DND-41 (cell line): ENCODE results near the gene SLC22A31.
"Not testable (repeated sequence)": the region's sequence is repeated elsewhere in the genome, so short reads cannot be mapped to it uniquely, and the experiment has no call there.

ENCODE experiments used
- ATAC-seq: fragments of 200-7000 bp; cut with Tn5 transposase; 3 replicates; pipeline ENCODE4 v1.9.1; 2021; ENCODE audit warnings: low read depth; ENCODE audit not compliant: insufficient read depth
- DNase-seq: peaks from one replicate; pipeline ENCODE4 v3.0.0-alpha.2; 2020
- H2AFZ ChIP-seq: 2 replicates; pipeline ENCODE4 v1.6.0; 2012; ENCODE audit warnings: low read depth, low read length
- H3K27ac ChIP-seq: 2 replicates; pipeline ENCODE4 v1.5.1; 2012; ENCODE audit warnings: low read length, inconsistent platforms
- H3K27me3 ChIP-seq: fragments of 200-600 bp; sonication (generic); 2 replicates; pipeline ENCODE4 v1.6.0; 2012; ENCODE audit warnings: low read length, mild to moderate bottlenecking, inconsistent platforms; ENCODE audit not compliant: insufficient read depth, poor library complexity
- H3K36me3 ChIP-seq: 2 replicates; pipeline ENCODE4 v1.5.1; 2012; ENCODE audit warnings: low read length, inconsistent platforms; ENCODE audit not compliant: insufficient read depth
- H3K4me1 ChIP-seq: 2 replicates; pipeline ENCODE4 v1.5.1; 2012; ENCODE audit warnings: mild to moderate bottlenecking, low read length; ENCODE audit not compliant: insufficient read depth
- H3K4me2 ChIP-seq: 2 replicates; pipeline ENCODE4 v1.6.0; 2012; ENCODE audit warnings: mild to moderate bottlenecking, moderate library complexity, low read length, inconsistent platforms; ENCODE audit not compliant: insufficient read depth
- H3K4me3 ChIP-seq, 2 experiments: fragments of 200-600 bp in 1 of 2; shearing (Covaris generic) in 1 of 2; 2 replicates each; pipeline ENCODE4 v1.5.1; 2012 to 2016; ENCODE audit warnings: inconsistent platforms in 2 of 2, low read length in 2 of 2, mild to moderate bottlenecking in 2 of 2, low read depth in 1 of 2, moderate library complexity in 1 of 2
- H3K79me2 ChIP-seq: 2 replicates; pipeline ENCODE4 v1.6.0; 2012; ENCODE audit warnings: low read length, inconsistent platforms; ENCODE audit not compliant: insufficient read depth
- H3K9ac ChIP-seq: 2 replicates; pipeline ENCODE4 v1.6.0; 2012; ENCODE audit warnings: low read depth, mild to moderate bottlenecking, inconsistent platforms, low read length, moderate library complexity
- H3K9me3 ChIP-seq: 2 replicates; pipeline ENCODE4 v1.5.1; 2012; ENCODE audit warnings: low read length, moderate library complexity, mild to moderate bottlenecking, inconsistent platforms; ENCODE audit not compliant: insufficient read depth, severe bottlenecking
- H4K20me1 ChIP-seq: 2 replicates; pipeline ENCODE4 v1.6.0; 2012; ENCODE audit warnings: low read length; ENCODE audit not compliant: insufficient read depth
- CTCF ChIP-seq: IDR thresholded peaks from 2 replicates; pipeline ENCODE4 v1.5.1; 2012; ENCODE audit warnings: borderline replicate concordance, low read length, moderate library complexity, mild to moderate bottlenecking; ENCODE audit not compliant: poor library complexity, severe bottlenecking; ENCODE audit errors: extremely low read depth
- EZH2 ChIP-seq: IDR thresholded peaks from 3 replicates; pipeline ENCODE4 v1.6.1; 2012; ENCODE audit warnings: borderline replicate concordance, low read depth, mild to moderate bottlenecking, moderate library complexity, low read length, inconsistent platforms; ENCODE audit not compliant: severe bottlenecking

SLC22A31 gene

GRCh38 chr16:89246903-89247733, 46.8 kb upstream of the SLC22A31 start:
- DNase-seq: no peak
- Histone ChIP-seq H3K9ac (no peak overlapping the region), H3K36me3 (no peaks in the 10 kb centered on the region), H2AFZ (no peak overlapping the region), H3K4me3 (no peak overlapping the region), H3K4me1 (no peaks in the 10 kb centered on the region), H3K27ac (no peak overlapping the region), H3K4me2 (no peak overlapping the region), H4K20me1 (no peaks in the 10 kb centered on the region), H3K27me3 (no peaks in the 10 kb centered on the region), H3K79me2 (no peaks in the 10 kb centered on the region), H3K9me3 (no peaks in the 10 kb centered on the region)
- ATAC-seq: peak; percentile 24; the same call in 1 of the 3 replicates
- no peak for TF ChIP-seq CTCF
- TF ChIP-seq EZH2: no peak

DNA sequence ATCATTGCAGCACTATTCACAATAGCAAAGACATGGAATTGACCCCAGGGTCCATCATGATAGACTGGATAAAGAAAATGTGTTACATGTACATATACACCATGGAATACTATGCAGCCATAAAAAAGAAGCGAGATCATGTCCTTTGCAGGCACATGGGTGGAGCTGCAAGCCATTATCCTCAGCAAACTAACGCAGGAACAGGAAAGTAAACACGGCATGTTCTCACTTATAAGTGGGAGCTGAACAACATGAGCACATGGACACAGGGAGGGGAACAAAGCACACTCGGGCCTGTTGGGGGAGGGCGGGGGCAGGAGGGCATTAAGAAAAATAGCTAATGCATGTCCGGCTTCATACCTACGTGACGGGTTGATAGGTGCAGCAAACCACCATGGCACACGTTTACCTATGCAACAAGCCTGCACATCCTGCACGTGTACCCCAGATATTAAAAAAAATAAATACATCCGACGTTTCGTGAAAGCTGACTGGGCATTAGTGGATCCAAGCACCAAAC, 46.1 kb upstream of the SLC22A31 start:
- DNase-seq (no peak), ATAC-seq (no peak)
- no peak for TF ChIP-seq CTCF
- TF ChIP-seq EZH2: no peak
- Histone ChIP-seq H3K9ac (no peak overlapping the region), H4K20me1 (no peaks in the 10 kb centered on the region), H3K9me3 (no peaks in the 10 kb centered on the region), H3K27ac (no peak overlapping the region), H3K4me1 (peaks cover 5% of the 10 kb centered on the region), H3K79me2 (peaks cover 5% of the 10 kb centered on the region), H3K4me3 (no peak overlapping the region), H3K27me3 (no peaks in the 10 kb centered on the region), H3K4me2 (no peak overlapping the region), H2AFZ (no peak overlapping the region), H3K36me3 (no peaks in the 10 kb centered on the region)

DNA sequence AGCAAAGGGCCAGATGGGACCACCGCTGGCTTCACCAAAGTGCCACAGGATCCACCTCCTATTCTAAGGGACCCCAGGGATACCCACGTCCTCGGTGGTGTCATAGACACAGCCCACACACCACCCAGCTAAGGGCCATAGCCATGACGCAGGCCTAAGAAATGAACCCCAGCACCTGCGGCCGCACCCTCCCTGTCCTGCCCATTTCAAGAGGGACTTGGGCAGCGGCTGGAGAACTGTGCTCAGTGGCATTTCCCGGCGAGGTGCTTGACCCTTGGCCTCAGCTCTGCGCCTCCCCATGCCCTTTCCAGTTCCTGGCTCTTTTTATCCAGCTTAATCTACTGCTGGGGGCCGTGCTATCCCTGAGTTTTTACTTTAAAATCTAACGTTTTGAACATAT, 44.4 kb upstream of the SLC22A31 start:
- TF ChIP-seq EZH2 (no peak), CTCF (no peak)
- no peaks in the 10 kb centered on the region for H4K20me1 ChIP-seq
- no peak overlapping the region for H3K4me2 ChIP-seq
- no peaks in the 10 kb centered on the region for H3K27me3 ChIP-seq
- no peak overlapping the region for H3K4me3 ChIP-seq
- no peaks in the 10 kb centered on the region for H3K9me3 ChIP-seq
- H3K36me3 ChIP-seq: no peaks in the 10 kb centered on the region
- H3K4me1 ChIP-seq: peaks cover 14% of the 10 kb centered on the region
- no peak overlapping the region for H2AFZ ChIP-seq
- H3K9ac ChIP-seq: no peak overlapping the region
- no peak overlapping the region for H3K27ac ChIP-seq
- ATAC-seq (no peak), DNase-seq (no peak)
- H3K79me2 ChIP-seq: peaks cover 8% of the 10 kb centered on the region

DNA sequence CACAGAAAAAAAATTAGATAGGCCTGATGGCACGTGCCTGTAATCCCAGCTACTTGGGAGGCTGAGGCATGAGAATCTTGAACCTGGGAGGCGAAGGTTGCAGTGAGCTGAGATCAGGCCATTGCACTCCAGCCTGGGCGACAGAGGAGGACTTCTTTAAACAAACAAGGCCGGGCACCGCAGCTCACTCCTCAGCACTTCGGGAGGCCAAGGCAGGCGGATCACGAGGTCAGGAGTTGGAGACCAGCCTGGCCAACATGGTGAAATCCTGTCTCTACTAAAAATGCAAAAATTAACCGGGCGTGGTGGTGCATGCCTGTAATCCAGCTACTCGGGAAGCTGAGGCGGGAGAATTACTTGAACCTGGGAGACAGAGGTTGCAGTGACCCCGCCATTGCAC, 43.9 kb upstream of the SLC22A31 start:
- ATAC-seq, H3K27ac ChIP-seq, H3K36me3 ChIP-seq, H3K79me2 ChIP-seq, H3K4me3 ChIP-seq, H2AFZ ChIP-seq, H3K9ac ChIP-seq, DNase-seq, H3K27me3 ChIP-seq, H3K9me3 ChIP-seq, H3K4me2 ChIP-seq, H4K20me1 ChIP-seq: not testable (repeated sequence)
- H3K4me1 ChIP-seq: peaks cover 14% of the 10 kb centered on the region
